Measurements from ENCODE around the gene OR4E2. TPM values are rescaled to one million over a fixed set of nuclear protein-coding genes. Genes with fewer than 3 reads are reported as not detected.
A peak's percentile ranks its signal among the peaks of the same experiment; 100 is the strongest.
"Not testable (repeated sequence)": the region's sequence is repeated elsewhere in the genome, so short reads cannot be mapped to it uniquely, and the experiment has no call there.

The OR4E2 gene, protein sequence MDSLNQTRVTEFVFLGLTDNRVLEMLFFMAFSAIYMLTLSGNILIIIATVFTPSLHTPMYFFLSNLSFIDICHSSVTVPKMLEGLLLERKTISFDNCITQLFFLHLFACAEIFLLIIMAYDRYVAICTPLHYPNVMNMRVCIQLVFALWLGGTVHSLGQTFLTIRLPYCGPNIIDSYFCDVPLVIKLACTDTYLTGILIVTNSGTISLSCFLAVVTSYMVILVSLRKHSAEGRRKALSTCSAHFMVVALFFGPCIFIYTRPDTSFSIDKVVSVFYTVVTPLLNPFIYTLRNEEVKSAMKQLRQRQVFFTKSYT
- not detected for total RNA-seq
- long read RNA-seq, result 0 reads

DNA sequence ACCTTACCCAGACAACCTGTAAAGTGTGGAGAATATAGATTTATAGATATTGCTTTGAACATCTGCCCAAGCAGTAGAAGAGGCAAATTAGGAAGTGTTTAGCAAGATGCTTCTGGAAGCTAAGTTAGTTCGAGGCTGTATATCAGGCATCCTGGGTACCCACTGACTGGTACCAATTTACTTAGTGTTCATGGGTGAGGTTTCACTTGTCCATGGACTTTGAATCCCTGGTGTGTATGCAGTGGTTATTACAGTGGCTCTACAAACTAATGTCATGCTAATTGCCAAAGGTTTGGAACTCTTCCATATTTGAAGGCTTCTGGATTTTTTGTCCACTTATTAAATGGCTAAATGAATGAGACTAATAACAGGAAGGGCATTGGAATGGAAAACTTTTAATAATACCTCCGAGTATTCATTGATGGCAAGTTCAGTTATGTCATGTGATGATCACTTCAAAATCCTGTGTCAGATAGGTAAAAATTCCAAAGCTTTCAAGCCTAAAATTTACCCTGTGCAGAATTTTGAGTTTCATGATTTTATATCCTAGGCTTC, at the start of gene OR4E2:
TSS of gene OR4E2 (plus strand) at position 505 of the 555 bp plus-strand sequence. CDS start 11,248 bp downstream, outside the sequence.
- Histone ChIP-seq H3K36me3 (no peaks in the 10 kb centered on the region), H3K4me1 (no peaks in the 10 kb centered on the region), H3K9me3 (no peaks in the 10 kb centered on the region), H3K4me3 (no peak within 1 kb of the TSS), H3K27me3 (ENCODE audit: low read depth) (no peaks in the 10 kb centered on the region), H3K27ac (no peak within 1 kb of the TSS)
- ATAC-seq (no peak), DNase-seq (no peak)
- TF ChIP-seq, protein P1, sequence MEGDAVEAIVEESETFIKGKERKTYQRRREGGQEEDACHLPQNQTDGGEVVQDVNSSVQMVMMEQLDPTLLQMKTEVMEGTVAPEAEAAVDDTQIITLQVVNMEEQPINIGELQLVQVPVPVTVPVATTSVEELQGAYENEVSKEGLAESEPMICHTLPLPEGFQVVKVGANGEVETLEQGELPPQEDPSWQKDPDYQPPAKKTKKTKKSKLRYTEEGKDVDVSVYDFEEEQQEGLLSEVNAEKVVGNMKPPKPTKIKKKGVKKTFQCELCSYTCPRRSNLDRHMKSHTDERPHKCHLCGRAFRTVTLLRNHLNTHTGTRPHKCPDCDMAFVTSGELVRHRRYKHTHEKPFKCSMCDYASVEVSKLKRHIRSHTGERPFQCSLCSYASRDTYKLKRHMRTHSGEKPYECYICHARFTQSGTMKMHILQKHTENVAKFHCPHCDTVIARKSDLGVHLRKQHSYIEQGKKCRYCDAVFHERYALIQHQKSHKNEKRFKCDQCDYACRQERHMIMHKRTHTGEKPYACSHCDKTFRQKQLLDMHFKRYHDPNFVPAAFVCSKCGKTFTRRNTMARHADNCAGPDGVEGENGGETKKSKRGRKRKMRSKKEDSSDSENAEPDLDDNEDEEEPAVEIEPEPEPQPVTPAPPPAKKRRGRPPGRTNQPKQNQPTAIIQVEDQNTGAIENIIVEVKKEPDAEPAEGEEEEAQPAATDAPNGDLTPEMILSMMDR (IDR thresholded peaks at IDR 0.05), result no peak
- intact Hi-C loops (cut with DNase I), result no loop called here

DNA sequence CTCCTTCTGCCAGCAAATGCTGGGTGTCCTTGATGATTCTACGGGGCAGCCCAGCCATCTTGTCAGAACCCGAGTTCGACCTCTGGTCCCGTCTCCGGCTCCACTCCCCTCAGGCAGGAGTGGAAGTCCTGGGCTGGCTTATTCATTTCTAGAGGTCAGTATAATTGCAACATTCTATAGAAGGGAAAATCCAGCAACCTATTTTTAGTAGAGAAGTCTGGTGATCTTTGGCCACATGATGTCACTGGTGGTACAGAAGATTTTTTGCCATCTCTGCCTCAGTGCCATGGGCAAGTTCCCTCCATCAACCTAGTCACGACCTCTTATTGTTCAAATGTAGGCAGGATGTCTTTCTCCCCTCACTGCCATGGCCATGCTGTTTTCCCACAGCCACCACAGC, 41.3 kb upstream of the OR4E2 start:
- ATAC-seq, result no peak
- TF ChIP-seq, protein P1 (IDR thresholded peaks at IDR 0.05), result no peak
- no peak overlapping the region for H3K4me3 ChIP-seq
- H3K9me3 ChIP-seq, result no peaks in the 10 kb centered on the region
- no peaks in the 10 kb centered on the region for H3K4me1 ChIP-seq
- H3K27me3 ChIP-seq (ENCODE audit: low read depth), result no peaks in the 10 kb centered on the region
- DNase-seq, result no peak
- H3K36me3 ChIP-seq, result no peaks in the 10 kb centered on the region
- H3K27ac ChIP-seq, result no peak overlapping the region
- intact Hi-C loops (cut with DNase I), result no loop called here

DNA sequence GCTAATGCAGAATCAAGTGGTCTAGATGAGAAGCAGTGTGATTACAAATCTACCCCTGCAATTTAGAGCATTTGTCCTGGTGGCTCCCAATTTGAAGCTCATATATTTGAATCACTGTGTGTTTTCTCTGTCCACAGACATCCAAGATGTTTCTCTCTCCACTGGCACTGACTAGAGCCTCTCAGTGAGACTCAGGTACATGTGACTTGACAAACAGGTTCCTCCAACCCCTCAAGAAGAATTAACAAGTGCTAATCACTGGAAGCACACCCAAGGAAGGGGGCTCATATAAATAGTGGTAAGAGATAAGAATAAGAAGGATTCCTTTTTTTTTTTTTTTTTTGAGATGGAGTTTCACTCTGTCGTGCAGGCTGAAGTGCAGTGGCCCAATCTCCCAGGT, 39.4 kb upstream of the OR4E2 start:
- intact Hi-C loops (cut with DNase I), result no loop called here
- no peak overlapping the region for H3K27ac ChIP-seq
- H3K36me3 ChIP-seq, result no peaks in the 10 kb centered on the region
- peak; percentile 55 to 59 for ATAC-seq
- no peak for DNase-seq
- no peaks in the 10 kb centered on the region for H3K4me1 ChIP-seq
- H3K9me3 ChIP-seq, result no peaks in the 10 kb centered on the region
- H3K27me3 ChIP-seq (ENCODE audit: low read depth), result no peaks in the 10 kb centered on the region
- TF ChIP-seq, protein P1 (IDR thresholded peaks at IDR 0.05), result no peak
- H3K4me3 ChIP-seq, result no peak overlapping the region

DNA sequence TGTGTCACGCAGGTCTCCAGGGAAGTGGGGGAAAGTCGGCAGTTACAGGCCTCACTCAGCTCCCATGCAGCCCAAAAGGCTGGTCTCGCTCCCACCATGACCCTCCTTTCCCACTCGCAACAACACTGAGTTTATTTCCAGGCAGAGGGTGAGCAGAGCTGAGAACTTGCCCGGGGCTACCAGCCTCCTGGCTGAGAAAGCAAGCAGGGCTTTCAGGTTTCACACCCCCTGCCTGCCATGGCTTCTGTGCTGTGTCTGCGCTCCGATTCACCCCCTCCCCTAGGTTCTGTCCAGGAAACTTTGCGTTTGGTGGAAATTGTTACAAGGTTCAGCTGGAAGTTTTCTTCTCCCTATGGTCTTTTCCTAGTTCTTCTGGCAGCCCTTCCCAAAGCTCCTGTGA, 36.0 kb upstream of the OR4E2 start:
- ATAC-seq, result no peak

DNA sequence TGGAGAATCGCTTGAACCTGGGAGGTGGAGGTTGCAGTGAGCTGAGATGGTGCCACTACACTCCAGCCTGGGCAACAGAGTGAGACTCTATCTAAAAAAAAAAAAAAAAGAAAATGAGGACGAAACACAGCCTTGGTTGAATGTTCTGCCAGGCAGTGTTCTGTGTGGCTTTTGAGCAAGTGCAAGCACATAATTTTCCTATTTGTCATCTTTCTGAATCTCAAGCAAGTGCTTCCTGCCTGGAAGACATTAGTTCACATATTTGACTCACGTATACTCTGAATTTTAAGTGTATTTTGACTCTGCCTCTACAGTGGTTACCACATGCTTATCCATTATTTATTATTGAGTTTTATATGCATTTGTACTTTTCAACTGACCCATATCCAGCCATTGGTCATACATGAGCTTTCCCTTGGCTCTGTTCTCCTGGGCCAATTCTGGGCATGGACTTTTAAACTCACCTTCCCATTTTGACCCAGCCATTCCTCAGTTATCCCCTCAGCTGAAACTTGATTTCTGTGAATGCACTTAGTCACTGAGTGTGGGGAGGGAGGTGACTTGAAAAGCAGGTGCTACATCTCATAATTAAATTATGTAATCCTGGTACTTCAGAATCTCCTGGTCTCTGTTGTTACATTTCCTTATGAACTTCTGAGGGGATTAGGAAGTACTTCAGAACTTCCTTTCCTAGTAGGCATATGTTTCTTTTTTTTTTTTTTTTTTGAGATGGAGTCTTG, 27.0 kb upstream of the OR4E2 start:
- ATAC-seq (peak; percentile 59 to 70), DNase-seq (no peak)
- Histone ChIP-seq H3K9me3 (no peaks in the 10 kb centered on the region), H3K4me1 (no peaks in the 10 kb centered on the region), H3K27ac (no peak overlapping the region), H3K36me3 (no peaks in the 10 kb centered on the region), H3K4me3 (no peak overlapping the region), H3K27me3 (ENCODE audit: low read depth) (no peaks in the 10 kb centered on the region)
- TF ChIP-seq, protein P1 (IDR thresholded peaks at IDR 0.05), result no peak
- intact Hi-C loops (cut with DNase I), result no loop called here

More for the DNA sequence above, 36.0 kb upstream of the OR4E2 start:
- no peak overlapping the region for H3K27ac ChIP-seq
- no peak overlapping the region for H3K4me3 ChIP-seq
- H3K9me3 ChIP-seq, result no peaks in the 10 kb centered on the region
- no peaks in the 10 kb centered on the region for H3K27me3 ChIP-seq (ENCODE audit: low read depth)
- H3K36me3 ChIP-seq, result no peaks in the 10 kb centered on the region
- TF ChIP-seq, protein P1 (IDR thresholded peaks at IDR 0.05), result no peak
- DNase-seq, result no peak
- no peaks in the 10 kb centered on the region for H3K4me1 ChIP-seq
- intact Hi-C loops (cut with DNase I), result no loop called here

DNA sequence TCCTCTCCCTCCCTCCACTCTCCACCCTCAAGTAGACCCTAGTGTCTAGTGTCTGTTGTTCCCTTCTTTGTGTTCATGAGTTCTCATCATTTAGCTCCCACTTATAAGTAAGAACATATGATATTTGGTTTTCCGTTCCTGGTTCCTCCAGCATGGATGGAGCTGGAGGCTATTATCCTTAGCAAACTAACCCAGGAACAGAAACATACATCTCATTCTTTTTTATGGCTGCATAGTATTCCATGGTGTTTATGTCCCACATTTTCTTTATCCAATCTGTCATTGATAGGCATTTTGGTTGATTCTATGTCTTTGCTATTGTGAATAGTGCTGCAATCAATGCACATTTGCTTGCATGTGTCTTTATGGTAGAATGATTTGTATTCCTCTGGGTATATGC, 23.1 kb upstream of the OR4E2 start:
- ATAC-seq; H3K9me3 ChIP-seq; H3K4me1 ChIP-seq; H3K36me3 ChIP-seq; H3K27ac ChIP-seq; intact Hi-C loops (cut with DNase I); DNase-seq; H3K4me3 ChIP-seq; H3K27me3 ChIP-seq (ENCODE audit: low read depth): not testable (repeated sequence)
